GM12892 (cell line): ENCODE results near the gene PRSS27.
"Not testable (repeated sequence)": the region's sequence is repeated elsewhere in the genome, so short reads cannot be mapped to it uniquely, and the experiment has no call there.

Experiments used
- POLR2A ChIP-seq: IDR thresholded peaks from 2 replicates; pipeline ENCODE4 v1.6.1; 2011; ENCODE audit warnings: low read depth, low read length, control low read depth
- POLR2AphosphoS5 ChIP-seq: IDR thresholded peaks from 2 replicates; pipeline ENCODE4 v1.6.1; 2011; ENCODE audit warnings: low read depth, low read length, control low read depth

GRCh38 chr16:2678206-2678965, 41.6 kb downstream of the PRSS27 start:
- not testable (repeated sequence) for TF ChIP-seq POLR2A, POLR2AphosphoS5
